GM12865 (cell line): Measurements from ENCODE around the gene MARK4.
A peak's percentile ranks its signal among the peaks of the same experiment; 100 is the strongest.

Experiments
- DNase-seq: peaks from one replicate; pipeline ENCODE4 v3.0.0; 2010; ENCODE audit warnings: low read depth
- H3K4me3 ChIP-seq: 2 replicates; pipeline ENCODE4 v1.5.1; 2011; ENCODE audit warnings: mild to moderate bottlenecking, low read depth, low read length, control low read depth
- TF ChIP-seq, protein P1 (sequence below): IDR thresholded peaks from 2 replicates; pipeline ENCODE4 v1.5.1; 2011; ENCODE audit warnings: low read length, control low read depth, low read depth, inconsistent platforms; ENCODE audit not compliant: insufficient read depth; ENCODE audit errors: missing control alignments

The MARK4 gene

DNA sequence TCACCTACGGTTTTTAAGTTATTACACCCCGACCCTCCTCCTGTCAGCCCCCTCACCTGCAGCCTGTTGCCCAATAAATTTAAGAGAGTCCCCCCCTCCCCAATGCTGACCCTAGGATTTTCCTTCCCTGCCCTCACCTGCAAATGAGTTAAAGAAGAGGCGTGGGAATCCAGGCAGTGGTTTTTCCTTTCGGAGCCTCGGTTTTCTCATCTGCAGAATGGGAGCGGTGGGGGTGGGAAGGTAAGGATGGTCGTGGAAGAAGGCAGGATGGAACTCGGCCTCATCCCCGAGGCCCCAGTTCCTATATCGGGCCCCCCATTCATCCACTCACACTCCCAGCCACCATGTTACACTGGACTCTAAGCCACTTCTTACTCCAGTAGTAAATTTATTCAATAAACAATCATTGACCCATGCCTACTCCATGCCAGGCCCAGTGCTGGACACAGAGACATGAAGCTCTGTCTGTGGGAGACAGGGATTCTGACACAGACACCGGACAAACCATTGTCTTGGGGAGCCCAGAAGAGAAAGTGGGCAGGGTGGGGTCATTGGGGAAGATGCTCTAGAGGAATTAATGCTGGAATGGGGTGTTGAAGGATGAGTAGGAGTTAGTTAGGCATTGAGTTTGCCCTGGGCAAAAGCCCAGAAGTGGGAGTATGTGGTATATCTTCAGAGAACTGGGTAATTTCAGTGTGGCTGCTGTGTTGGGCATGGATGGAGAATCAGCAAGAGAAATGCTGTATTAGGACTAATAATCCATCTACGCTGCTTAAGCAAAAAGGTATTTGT lies 52.4 kb downstream of the MARK4 start:
- no peak for DNase-seq
- no peak overlapping the region for H3K4me3 ChIP-seq

DNA sequence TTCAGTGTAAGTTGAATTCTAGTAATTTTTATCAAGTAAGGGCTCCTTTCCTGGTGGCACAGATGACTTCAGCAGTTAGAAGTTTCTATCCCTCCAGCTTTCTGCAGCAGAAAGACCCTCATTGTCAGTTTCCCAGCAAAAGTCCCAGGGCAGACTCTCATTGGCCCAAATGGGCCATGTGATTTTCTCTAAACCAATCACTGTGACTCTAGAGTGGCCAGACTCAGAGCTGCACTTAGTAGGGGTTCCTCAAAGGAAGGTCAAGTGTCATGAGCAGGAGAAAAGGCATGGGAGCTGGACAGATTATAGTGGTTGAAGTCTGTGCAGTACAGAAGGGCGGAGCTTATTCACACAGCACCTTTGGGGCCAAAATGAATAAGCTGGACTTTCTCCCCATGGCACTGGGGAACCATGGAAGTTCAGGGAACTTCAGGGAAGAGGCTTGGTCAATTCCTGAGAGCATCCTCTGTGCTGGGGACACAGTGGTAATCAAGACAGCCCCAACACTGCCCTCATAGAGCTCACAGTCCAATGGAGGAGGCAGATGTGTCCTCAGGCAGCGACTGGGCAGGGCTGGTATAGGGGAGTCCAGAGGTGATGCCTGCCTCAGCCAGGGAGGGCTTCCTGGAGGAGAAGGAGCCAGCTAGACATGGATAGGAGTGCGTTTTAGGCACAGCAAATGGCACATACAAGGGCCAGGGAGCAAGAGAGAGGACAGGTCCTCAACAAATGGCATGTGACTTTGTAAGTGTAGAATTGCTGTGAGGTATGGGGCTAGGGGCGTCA lies 53.3 kb downstream of the MARK4 start:
- TF ChIP-seq, protein P1, sequence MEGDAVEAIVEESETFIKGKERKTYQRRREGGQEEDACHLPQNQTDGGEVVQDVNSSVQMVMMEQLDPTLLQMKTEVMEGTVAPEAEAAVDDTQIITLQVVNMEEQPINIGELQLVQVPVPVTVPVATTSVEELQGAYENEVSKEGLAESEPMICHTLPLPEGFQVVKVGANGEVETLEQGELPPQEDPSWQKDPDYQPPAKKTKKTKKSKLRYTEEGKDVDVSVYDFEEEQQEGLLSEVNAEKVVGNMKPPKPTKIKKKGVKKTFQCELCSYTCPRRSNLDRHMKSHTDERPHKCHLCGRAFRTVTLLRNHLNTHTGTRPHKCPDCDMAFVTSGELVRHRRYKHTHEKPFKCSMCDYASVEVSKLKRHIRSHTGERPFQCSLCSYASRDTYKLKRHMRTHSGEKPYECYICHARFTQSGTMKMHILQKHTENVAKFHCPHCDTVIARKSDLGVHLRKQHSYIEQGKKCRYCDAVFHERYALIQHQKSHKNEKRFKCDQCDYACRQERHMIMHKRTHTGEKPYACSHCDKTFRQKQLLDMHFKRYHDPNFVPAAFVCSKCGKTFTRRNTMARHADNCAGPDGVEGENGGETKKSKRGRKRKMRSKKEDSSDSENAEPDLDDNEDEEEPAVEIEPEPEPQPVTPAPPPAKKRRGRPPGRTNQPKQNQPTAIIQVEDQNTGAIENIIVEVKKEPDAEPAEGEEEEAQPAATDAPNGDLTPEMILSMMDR, result no peak
- DNase-seq, result no peak
- no peak overlapping the region for H3K4me3 ChIP-seq

More for the DNA sequence above, 52.4 kb downstream of the MARK4 start:
- TF ChIP-seq, protein P1, result no peak

DNA sequence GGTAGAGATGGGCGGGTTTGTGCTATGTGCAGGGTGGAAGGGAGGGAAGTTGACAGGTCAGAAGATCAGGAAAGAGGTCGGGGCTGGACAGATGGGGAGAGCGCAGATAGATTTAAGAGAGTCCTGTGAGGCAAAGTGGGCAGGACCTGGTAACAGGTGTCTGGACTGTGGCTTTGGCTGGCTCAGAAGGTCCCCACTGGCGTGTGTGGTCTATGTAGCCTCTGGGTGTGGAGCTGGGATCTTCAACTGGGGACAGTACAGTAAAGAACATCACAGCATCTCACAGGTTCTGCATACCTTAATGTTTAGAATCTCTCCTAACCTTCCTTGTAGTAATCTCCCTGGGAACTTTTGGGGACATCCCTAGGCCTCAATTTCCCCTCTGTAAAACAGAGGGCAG lies 53.9 kb downstream of the MARK4 start:
- DNase-seq, result no peak
- TF ChIP-seq, protein P1, result no peak
- H3K4me3 ChIP-seq, result no peak overlapping the region

DNA sequence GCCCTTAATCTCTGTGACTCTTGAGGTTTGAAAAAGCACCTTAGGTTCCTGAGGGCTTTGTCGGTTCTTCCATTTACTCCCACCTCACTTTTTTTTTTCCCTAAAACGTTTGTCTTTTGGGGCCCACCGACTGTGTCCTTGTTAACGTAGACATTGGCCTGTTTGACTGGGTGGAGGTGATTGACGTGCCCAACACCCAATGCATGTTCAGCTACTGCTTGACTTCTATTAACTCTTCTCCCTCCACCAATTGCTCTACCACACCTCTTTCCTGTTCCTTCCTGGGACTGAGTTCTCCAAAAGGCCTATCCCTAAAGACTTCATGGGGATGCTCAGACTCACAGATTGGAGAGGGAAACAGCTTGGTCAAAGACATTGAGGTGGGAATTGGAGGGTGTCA lies 54.4 kb downstream of the MARK4 start:
- no peak overlapping the region for H3K4me3 ChIP-seq
- DNase-seq, result peak; percentile 50
- TF ChIP-seq, protein P1, result no peak

DNA sequence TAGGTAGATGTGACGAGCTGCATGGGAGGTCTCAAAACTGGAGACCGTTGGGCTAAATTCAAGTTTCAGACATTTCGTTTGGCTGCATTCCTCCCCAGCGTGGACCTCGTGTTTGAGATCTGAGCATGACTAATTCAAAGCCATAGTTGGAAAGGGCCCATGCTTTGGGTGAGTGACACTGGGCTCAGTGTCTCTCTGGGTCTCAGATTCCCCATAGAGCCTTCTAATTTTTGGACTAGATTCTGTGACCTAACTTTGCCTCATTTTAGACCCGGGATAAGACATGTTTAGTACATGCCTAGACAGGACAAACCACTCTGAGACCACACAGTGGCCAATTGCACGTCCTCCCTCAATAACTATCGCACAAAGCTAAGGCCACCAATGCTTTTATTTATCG lies 55.0 kb downstream of the MARK4 start:
- no peak for DNase-seq
- H3K4me3 ChIP-seq, result no peak overlapping the region
- TF ChIP-seq, protein P1, result no peak

DNA sequence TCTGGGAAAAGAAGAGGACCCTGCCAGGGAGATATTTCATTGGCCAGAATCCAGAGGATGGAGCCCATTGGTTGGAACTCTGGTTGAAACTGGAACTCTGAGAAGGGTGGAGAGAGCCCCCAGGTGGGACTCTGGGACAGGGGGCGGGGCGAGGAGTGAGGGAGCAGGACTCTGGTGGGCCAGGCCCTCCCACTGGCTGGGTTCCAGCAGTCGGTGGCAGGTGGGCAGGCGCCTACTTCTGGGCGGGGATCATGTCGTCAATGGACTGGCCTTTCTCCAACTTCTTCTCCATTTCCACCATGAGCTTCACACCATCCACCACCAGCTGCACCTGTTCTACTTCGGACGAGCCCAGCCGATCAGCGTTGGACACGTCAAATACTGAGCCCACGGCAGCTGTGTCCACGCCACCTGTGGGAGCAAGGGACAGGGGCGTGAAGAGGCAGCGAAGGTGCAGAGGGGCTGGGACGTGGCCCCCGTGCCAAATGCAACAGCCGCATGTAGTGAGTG lies 55.5 kb downstream of the MARK4 start:
- DNase-seq, result no peak
- TF ChIP-seq, protein P1, result no peak
- no peak overlapping the region for H3K4me3 ChIP-seq
